HEK293T (cell line): ENCODE results near the gene PCBP3.

Experiments used
- CTCF ChIA-PET: fragments of 350-600 bp; formaldehyde crosslinking; extraction: SDS; loops from one replicate; lab custom pipeline; 2021; ENCODE audit warnings: antibody characterized with exemption, inconsistent platforms; lab: Yijun Ruan, JAX
- POLR2A ChIA-PET: fragments of 350-600 bp; formaldehyde crosslinking; extraction: SDS; loops from one replicate; lab custom pipeline; 2020; ENCODE audit warnings: antibody characterized with exemption, inconsistent platforms; lab: Yijun Ruan, JAX
- DNase-seq: peaks from one replicate; pipeline ENCODE4 v3.0.0; 2012; ENCODE audit warnings: mixed read lengths; ENCODE audit errors: extremely low spot score
- ARNT ChIP-seq: fragments of 450-650 bp; IDR thresholded peaks from 2 replicates; pipeline ENCODE4 v1.6.1; 2017; ENCODE audit warnings: mild to moderate bottlenecking
- BHLHE40 ChIP-seq: fragments of 450-650 bp; IDR thresholded peaks from 2 replicates; pipeline ENCODE4 v1.6.1; 2016; ENCODE audit warnings: mild to moderate bottlenecking, moderate library complexity, borderline replicate concordance
- CTBP1 ChIP-seq: fragments of 450-650 bp; IDR thresholded peaks from 2 replicates; pipeline ENCODE4 v1.6.1; 2016; ENCODE audit warnings: borderline replicate concordance
- ELF4 ChIP-seq: fragments of 450-650 bp; IDR thresholded peaks from 2 replicates; pipeline ENCODE4 v1.6.1; 2017; ENCODE audit warnings: antibody characterized with exemption
- FOXA1 ChIP-seq: fragments of 450-650 bp; IDR thresholded peaks from 2 replicates; pipeline ENCODE4 v1.6.1; 2016; ENCODE audit warnings: mild to moderate bottlenecking
- FOXK2 ChIP-seq: fragments of 450-650 bp; IDR thresholded peaks from 2 replicates; pipeline ENCODE4 v1.6.1; 2016; ENCODE audit warnings: mild to moderate bottlenecking
- FOXM1 ChIP-seq: fragments of 450-650 bp; IDR thresholded peaks from 2 replicates; pipeline ENCODE4 v1.6.1; 2017; ENCODE audit warnings: mild to moderate bottlenecking, borderline replicate concordance
- HDGF ChIP-seq: fragments of 450-650 bp; IDR thresholded peaks from 2 replicates; pipeline ENCODE4 v1.6.1; 2017; ENCODE audit warnings: antibody characterized with exemption, borderline replicate concordance
- L3MBTL2 ChIP-seq: fragments of 450-650 bp; conservative IDR thresholded peaks from 2 replicates; pipeline ENCODE4 v1.6.1; 2016; ENCODE audit warnings: mild to moderate bottlenecking
- LEF1 ChIP-seq: fragments of 450-650 bp; IDR thresholded peaks from 2 replicates; pipeline ENCODE4 v1.6.1; 2017; ENCODE audit warnings: mild to moderate bottlenecking, borderline replicate concordance
- NFRKB ChIP-seq: fragments of 450-650 bp; IDR thresholded peaks from 2 replicates; pipeline ENCODE4 v1.6.1; 2016; ENCODE audit warnings: mild to moderate bottlenecking, moderate library complexity
- PKNOX1 ChIP-seq: fragments of 450-650 bp; IDR thresholded peaks from 2 replicates; pipeline ENCODE4 v1.6.1; 2016
- SP1 ChIP-seq: fragments of 450-650 bp; IDR thresholded peaks from 2 replicates; pipeline ENCODE4 v1.6.1; 2017
- SUZ12 ChIP-seq: fragments of 450-650 bp; IDR thresholded peaks from 2 replicates; pipeline ENCODE4 v1.6.1; 2016; ENCODE audit warnings: mild to moderate bottlenecking
- TARDBP ChIP-seq: fragments of 450-650 bp; IDR thresholded peaks from 2 replicates; pipeline ENCODE4 v1.6.1; 2016
- ZNF384 ChIP-seq: fragments of 450-650 bp; IDR thresholded peaks from 2 replicates; pipeline ENCODE4 v1.6.1; 2016

Gene PCBP3

GRCh38 chr21:45763506-45763905, 120.0 kb downstream of the PCBP3 start:
- POLR2A ChIA-PET: no interaction called here
- no peak for TF ChIP-seq LEF1
- no peak for TF ChIP-seq ZNF384
- no peak for TF ChIP-seq FOXK2
- TF ChIP-seq ARNT: no peak
- no peak for TF ChIP-seq NFRKB
- no peak for TF ChIP-seq SP1
- TF ChIP-seq ELF4: no peak
- no peak for TF ChIP-seq SUZ12
- no peak for TF ChIP-seq HDGF
- TF ChIP-seq FOXM1: no peak
- no peak for TF ChIP-seq PKNOX1
- CTCF ChIA-PET: interaction anchor here (0.7 kb wide), 1 partner anchor 55 kb away, joined by 6 read pairs; no protein-coding TSS in a partner anchor
- no peak for DNase-seq

- TF ChIP-seq BHLHE40: no peak
- TF ChIP-seq HDGF: no peak
- no peak for TF ChIP-seq L3MBTL2
- TF ChIP-seq NFRKB: no peak
- TF ChIP-seq ZNF384: no peak
- TF ChIP-seq FOXM1: no peak
- no peak for TF ChIP-seq FOXK2
- TF ChIP-seq LEF1: no peak
- TF ChIP-seq CTBP1: no peak
- no peak for TF ChIP-seq ELF4
- no peak for TF ChIP-seq SUZ12
- TF ChIP-seq FOXA1: no peak
- no peak for TF ChIP-seq PKNOX1
- TF ChIP-seq TARDBP: no peak
- no peak for TF ChIP-seq SP1
- TF ChIP-seq ARNT: no peak
- CTCF ChIA-PET: no interaction called here
- no peak for DNase-seq
- POLR2A ChIA-PET: no interaction called here
Measured at GRCh38 chr21:45764792-45765191, 121.3 kb downstream of the PCBP3 start.

GRCh38 chr21:45765375-45765774, 121.8 kb downstream of the PCBP3 start:
- CTCF ChIA-PET: no interaction called here
- TF ChIP-seq FOXM1: no peak
- TF ChIP-seq TARDBP: no peak
- TF ChIP-seq ZNF384: no peak
- no peak for TF ChIP-seq L3MBTL2
- no peak for TF ChIP-seq FOXK2
- no peak for TF ChIP-seq HDGF
- TF ChIP-seq ARNT: no peak
- TF ChIP-seq ELF4: no peak
- no peak for TF ChIP-seq BHLHE40
- TF ChIP-seq PKNOX1: no peak
- TF ChIP-seq CTBP1: no peak
- TF ChIP-seq SUZ12: no peak
- TF ChIP-seq FOXA1: no peak
- no peak for TF ChIP-seq NFRKB
- no peak for TF ChIP-seq LEF1
- no peak for DNase-seq
- POLR2A ChIA-PET: no interaction called here

GRCh38 chr21:45766055-45766454, 122.5 kb downstream of the PCBP3 start:
- ChIA-PET POLR2A (no interaction called here), CTCF (no interaction called here)
- DNase-seq: no peak
- TF ChIP-seq FOXK2 (no peak), SUZ12 (no peak), TARDBP (no peak), BHLHE40 (no peak), HDGF (no peak), LEF1 (no peak), SP1 (no peak), ZNF384 (no peak), L3MBTL2 (no peak), FOXA1 (no peak), ARNT (no peak), NFRKB (no peak), CTBP1 (no peak), PKNOX1 (no peak), FOXM1 (no peak)

GRCh38 chr21:45766501-45766900, 123.0 kb downstream of the PCBP3 start:
- ChIA-PET CTCF (interaction anchor here (0.7 kb wide), 1 partner anchor 16 kb away, joined by 3 read pairs; no protein-coding TSS in a partner anchor), POLR2A (no interaction called here)
- no peak for DNase-seq
- no peak for TF ChIP-seq PKNOX1
- TF ChIP-seq L3MBTL2: no peak
- TF ChIP-seq ZNF384: no peak
- TF ChIP-seq FOXM1: no peak
- no peak for TF ChIP-seq HDGF
- no peak for TF ChIP-seq TARDBP
- no peak for TF ChIP-seq ARNT
- TF ChIP-seq BHLHE40: no peak
- no peak for TF ChIP-seq NFRKB
- no peak for TF ChIP-seq CTBP1
- TF ChIP-seq FOXK2: no peak
- no peak for TF ChIP-seq SP1
- TF ChIP-seq SUZ12: no peak
- TF ChIP-seq LEF1: no peak
- TF ChIP-seq ELF4: no peak
- no peak for TF ChIP-seq FOXA1
